Osteoblast (primary cell): ENCODE data around the gene OXGR1. TPM values are rescaled to one million over a fixed set of nuclear protein-coding genes. Genes with fewer than 3 reads are reported as not detected.
A peak's percentile ranks its signal among the peaks of the same experiment; 100 is the strongest.

ENCODE experiments used
- DNase-seq: peaks from one replicate; pipeline ENCODE4 v3.0.0; 2011; ENCODE audit warnings: low spot score, mixed read lengths; ENCODE audit not compliant: insufficient read length; ENCODE audit errors: missing footprints
- H2AFZ ChIP-seq: 2 replicates; pipeline ENCODE4 v1.6.0; 2011; ENCODE audit warnings: mild to moderate bottlenecking, low read length
- H3K27ac ChIP-seq: 2 replicates; pipeline ENCODE4 v1.5.1; 2011; ENCODE audit warnings: mild to moderate bottlenecking, low read depth, low read length, moderate library complexity
- H3K27me3 ChIP-seq: 2 replicates; pipeline ENCODE4 v1.6.0; 2012; ENCODE audit warnings: mild to moderate bottlenecking, control low read depth, inconsistent platforms, low read length, moderate library complexity; ENCODE audit not compliant: insufficient read depth
- H3K36me3 ChIP-seq: 2 replicates; pipeline ENCODE4 v1.5.1; 2011; ENCODE audit warnings: mild to moderate bottlenecking, low read length, control low read depth, moderate library complexity; ENCODE audit not compliant: insufficient read depth
- H3K4me1 ChIP-seq: 2 replicates; pipeline ENCODE4 v1.5.1; 2011; ENCODE audit warnings: mild to moderate bottlenecking, low read length, control low read depth, moderate library complexity; ENCODE audit not compliant: insufficient read depth
- H3K4me2 ChIP-seq: 2 replicates; pipeline ENCODE4 v1.6.0; 2011; ENCODE audit warnings: mild to moderate bottlenecking, low read length; ENCODE audit not compliant: insufficient read depth
- H3K4me3 ChIP-seq: fragments of 200-600 bp; sonication (generic); 3 replicates; pipeline ENCODE4 v1.5.1; 2012; ENCODE audit warnings: mild to moderate bottlenecking, low read length, inconsistent platforms; ENCODE audit not compliant: insufficient read depth
- H3K79me2 ChIP-seq: 2 replicates; pipeline ENCODE4 v1.6.0; 2012; ENCODE audit warnings: mild to moderate bottlenecking, low read length, control low read depth, inconsistent platforms; ENCODE audit not compliant: insufficient read depth
- H3K9me3 ChIP-seq: 2 replicates; pipeline ENCODE4 v1.5.1; 2011; ENCODE audit warnings: low read depth, low read length, control low read depth
- H4K20me1 ChIP-seq: 2 replicates; pipeline ENCODE4 v1.6.0; 2012; ENCODE audit warnings: mild to moderate bottlenecking, low read length, control low read depth; ENCODE audit not compliant: insufficient read depth
- CTCF ChIP-seq: IDR thresholded peaks from 2 replicates; pipeline ENCODE4 v1.5.1; 2011; ENCODE audit warnings: mild to moderate bottlenecking, low read depth, low read length, moderate library complexity; ENCODE audit errors: extremely low read depth
- total RNA-seq: library from RNA; depleted of rRNA; stranded (reverse); fragments of >200 nt; gene quantifications from 2 replicates; pipeline ENCODE4 v1.2.3, GENCODE V29; 2012

Gene OXGR1
- total RNA-seq, 1 donor, result not detected

- H3K79me2 ChIP-seq, result no peaks in the 10 kb centered on the region
- no peaks in the 10 kb centered on the region for H3K36me3 ChIP-seq
- DNase-seq, result no peak
- no peaks in the 10 kb centered on the region for H4K20me1 ChIP-seq
- no peak overlapping the region for H2AFZ ChIP-seq
- H3K27me3 ChIP-seq, result peaks cover 4% of the 10 kb centered on the region
- H3K4me3 ChIP-seq, result no peak overlapping the region
- no peaks in the 10 kb centered on the region for H3K4me1 ChIP-seq
- no peak overlapping the region for H3K27ac ChIP-seq
- H3K9me3 ChIP-seq, result no peaks in the 10 kb centered on the region
- TF ChIP-seq CTCF, result no peak
- H3K4me2 ChIP-seq, result no peak overlapping the region
Measured at GRCh38 chr13:97019236-97019635, 25.0 kb upstream of the OXGR1 start.

- Histone ChIP-seq H3K27ac (no peak overlapping the region), H3K27me3 (peaks cover 4% of the 10 kb centered on the region), H3K4me1 (no peaks in the 10 kb centered on the region), H3K79me2 (no peaks in the 10 kb centered on the region), H3K4me2 (no peak overlapping the region), H4K20me1 (no peaks in the 10 kb centered on the region), H3K36me3 (no peaks in the 10 kb centered on the region), H3K9me3 (no peaks in the 10 kb centered on the region), H2AFZ (no peak overlapping the region), H3K4me3 (no peak overlapping the region)
- TF ChIP-seq CTCF, result peak; percentile 91
- DNase-seq, result peak; percentile 66
Measured at GRCh38 chr13:97018029-97018819, 23.9 kb upstream of the OXGR1 start.

GRCh38 chr13:97017322-97017721 is 23.0 kb upstream of the OXGR1 start:
- no peak for DNase-seq
- H3K36me3 ChIP-seq, result no peaks in the 10 kb centered on the region
- no peak overlapping the region for H3K27ac ChIP-seq
- H4K20me1 ChIP-seq, result no peaks in the 10 kb centered on the region
- H3K4me2 ChIP-seq, result no peak overlapping the region
- no peaks in the 10 kb centered on the region for H3K4me1 ChIP-seq
- no peaks in the 10 kb centered on the region for H3K9me3 ChIP-seq
- no peak for TF ChIP-seq CTCF
- H2AFZ ChIP-seq, result no peak overlapping the region
- H3K79me2 ChIP-seq, result no peaks in the 10 kb centered on the region
- no peak overlapping the region for H3K4me3 ChIP-seq
- H3K27me3 ChIP-seq, result peaks cover 4% of the 10 kb centered on the region

- Histone ChIP-seq H3K27ac (no peak overlapping the region), H3K9me3 (no peaks in the 10 kb centered on the region), H3K4me3 (no peak overlapping the region), H4K20me1 (no peaks in the 10 kb centered on the region), H2AFZ (no peak overlapping the region), H3K36me3 (no peaks in the 10 kb centered on the region), H3K79me2 (no peaks in the 10 kb centered on the region), H3K4me2 (no peak overlapping the region), H3K4me1 (no peaks in the 10 kb centered on the region), H3K27me3 (peaks cover 4% of the 10 kb centered on the region)
- no peak for TF ChIP-seq CTCF
- no peak for DNase-seq
Measured at GRCh38 chr13:97015661-97016350, 21.5 kb upstream of the OXGR1 start.
